ENCODE measurements around the gene WHRN. TPM values are rescaled to one million over a fixed set of nuclear protein-coding genes. Genes with fewer than 3 reads are reported as not detected.
A peak's percentile ranks its signal among the peaks of the same experiment; 100 is the strongest.

The WHRN gene
- polyA plus RNA-seq, 1 donor, result 12.4 TPM

DNA sequence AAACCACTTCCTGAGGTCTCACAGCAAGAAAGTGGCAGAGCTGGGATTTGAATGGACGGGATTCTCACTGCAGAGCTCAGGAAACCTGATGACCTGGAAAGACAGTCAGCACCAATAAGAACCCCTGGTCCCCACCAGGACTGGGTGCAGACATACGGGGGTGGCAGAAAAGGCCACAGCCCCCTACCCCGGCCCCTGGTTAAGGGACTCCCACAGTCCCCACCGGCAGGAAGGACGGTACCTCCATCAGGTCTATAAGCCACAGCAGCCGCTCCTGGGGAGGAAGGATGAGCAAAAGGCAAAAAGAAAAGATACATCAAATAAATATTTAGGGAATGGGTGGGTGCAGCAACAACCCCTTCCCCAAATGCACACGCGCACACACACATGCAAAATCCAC, 85.5 kb downstream of the WHRN start:
- DNase-seq, result no peak

DNA sequence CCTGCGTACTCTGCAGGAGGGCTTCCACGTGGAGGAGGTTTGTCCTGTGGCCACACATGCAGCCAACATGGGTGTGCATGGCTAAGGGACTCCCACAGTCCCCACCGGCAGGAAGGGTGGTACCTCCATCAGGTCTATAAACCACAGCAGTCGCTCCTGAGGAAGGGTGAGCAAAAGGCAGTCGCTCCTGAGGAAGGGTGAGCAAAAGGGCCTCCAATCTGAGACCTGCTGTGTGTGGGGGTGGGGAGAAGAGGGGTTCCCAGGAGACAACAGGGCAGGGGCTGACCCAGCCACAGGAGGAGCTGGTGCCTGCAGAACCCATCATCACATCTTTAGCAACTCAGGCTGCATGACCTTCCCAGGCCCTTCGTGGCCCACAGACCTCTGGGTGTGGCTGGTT, 87.2 kb downstream of the WHRN start:
- no peak for DNase-seq

DNA sequence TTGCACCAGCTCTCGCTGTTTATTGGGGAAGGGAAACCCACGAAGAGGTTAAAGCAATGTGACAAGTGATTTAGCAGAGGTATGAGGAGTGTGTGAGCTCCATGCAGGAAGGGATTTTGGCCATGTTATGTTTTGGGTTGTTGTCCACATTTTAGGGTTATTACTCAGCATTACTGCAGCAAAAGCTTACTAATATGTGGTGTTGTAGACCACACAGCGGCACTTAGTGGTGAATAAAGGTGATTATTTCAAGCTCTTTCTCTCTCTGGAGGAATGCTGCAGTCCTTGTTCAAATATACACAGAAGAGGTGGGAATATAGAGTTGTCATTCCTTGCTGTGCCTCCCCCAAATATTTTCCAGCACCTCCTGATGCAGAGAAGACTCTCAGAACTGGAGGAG, 87.8 kb downstream of the WHRN start:
- no peak for DNase-seq

DNA sequence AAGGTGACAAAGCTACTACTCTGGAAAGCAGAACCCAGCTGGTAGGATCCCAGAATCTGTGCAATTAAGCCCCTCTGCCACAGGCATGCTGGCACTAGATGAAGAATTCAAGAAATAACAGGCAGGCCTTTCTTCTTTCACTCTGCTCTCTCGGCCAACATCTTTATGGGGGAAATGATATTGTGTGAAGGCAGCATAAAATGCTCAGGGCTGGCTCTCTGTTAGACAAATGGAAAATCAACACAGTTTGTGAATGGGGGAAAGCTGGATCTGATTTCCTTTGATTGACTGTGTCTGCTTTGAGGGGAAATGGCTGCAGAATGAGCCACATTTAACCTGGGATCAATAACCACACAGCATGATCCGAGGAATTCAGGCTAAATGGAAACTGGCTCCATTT, 88.4 kb downstream of the WHRN start:
- no peak for DNase-seq

DNA sequence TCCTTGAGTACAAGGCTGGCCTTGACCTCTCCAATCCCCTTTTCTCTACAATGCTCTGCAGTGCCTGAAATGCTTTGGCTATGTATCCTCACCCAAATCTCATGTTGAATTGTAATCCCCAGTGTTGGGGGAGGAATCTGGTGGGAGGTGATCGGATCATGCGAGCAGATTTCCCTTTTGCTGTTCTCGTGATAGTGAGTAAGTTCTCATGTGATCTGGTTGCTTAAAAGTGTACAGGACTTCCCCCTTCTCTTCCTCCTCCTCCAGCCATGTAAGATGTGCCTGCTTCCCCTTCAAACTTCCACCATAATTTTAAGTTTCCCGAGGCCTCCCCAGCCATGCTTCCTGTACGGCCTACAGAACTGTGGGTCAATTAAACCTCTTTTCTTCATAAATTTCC, 89.0 kb downstream of the WHRN start:
- DNase-seq, result no peak

DNA sequence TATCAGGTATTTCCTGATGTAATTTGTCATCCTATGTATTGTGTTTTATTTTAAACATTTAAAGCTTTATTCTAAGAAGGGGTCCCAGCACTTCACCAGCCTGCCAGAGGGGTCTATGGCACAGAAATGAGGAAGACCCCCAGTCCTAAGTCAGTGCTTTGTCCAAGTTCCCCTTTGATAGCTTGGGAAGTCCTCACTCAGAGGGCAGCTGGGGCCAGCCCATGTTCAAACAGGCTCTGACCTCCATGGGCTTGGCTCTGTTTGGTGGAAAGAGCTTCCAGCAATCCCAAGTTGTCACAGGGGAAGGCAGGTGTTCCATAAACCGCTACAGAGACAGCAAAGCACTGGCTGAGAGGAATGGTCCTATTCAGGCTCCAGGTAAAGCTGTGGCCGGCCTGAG, 90.9 kb downstream of the WHRN start:
- no peak for DNase-seq

DNA sequence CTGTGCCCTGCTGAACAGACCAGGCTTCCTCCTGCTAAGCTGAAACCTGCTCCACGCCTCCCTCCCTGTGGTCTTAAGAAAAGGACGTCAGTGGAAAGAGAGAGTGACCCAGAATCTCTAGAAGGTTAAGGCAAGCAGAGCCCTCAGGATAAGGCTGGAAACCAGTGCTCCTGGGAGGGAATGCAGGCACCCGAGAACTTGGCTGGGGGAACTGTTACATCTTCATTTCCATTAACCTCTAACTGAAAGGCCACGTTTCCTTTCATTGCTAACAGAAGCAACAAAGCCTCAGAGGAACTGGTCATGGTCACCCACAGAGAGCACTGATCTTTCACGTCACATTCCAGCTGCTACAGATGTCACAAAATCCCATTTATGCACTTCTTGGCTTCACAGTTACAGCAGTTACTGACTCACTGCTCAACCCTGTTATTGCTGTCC, 91.4 kb downstream of the WHRN start:
- DNase-seq, result no peak

DNA sequence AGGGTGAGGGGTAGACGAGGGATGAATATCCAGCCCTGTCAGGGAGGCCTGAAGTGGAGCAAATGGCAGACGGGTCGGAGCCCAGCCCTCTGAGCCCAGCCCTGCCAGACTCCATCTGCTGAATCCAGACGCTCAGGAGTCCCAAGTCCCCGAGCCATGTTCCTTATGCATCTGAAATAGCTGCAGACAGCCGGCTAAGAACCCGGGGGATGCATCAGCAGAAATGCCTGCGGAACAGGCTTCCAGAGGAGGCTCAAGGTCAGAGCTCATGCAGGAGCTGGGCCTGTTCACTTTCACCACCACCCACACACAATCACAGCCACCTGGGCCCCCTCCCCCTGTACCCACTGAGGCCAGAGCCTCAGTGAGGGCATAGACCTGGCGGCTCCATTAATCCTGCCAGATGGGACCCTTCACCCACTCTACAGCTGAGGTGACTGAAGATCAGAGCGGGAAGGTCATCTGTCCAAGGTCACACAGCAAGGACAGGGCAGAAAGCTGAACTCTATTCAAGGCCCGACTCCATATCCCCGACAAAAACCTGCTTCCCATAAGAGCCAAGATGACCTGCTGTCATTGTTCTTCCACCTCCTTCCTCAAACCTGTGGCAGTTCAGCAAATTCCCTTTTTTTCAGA, 93.1 kb downstream of the WHRN start:
- no peak for DNase-seq

DNA sequence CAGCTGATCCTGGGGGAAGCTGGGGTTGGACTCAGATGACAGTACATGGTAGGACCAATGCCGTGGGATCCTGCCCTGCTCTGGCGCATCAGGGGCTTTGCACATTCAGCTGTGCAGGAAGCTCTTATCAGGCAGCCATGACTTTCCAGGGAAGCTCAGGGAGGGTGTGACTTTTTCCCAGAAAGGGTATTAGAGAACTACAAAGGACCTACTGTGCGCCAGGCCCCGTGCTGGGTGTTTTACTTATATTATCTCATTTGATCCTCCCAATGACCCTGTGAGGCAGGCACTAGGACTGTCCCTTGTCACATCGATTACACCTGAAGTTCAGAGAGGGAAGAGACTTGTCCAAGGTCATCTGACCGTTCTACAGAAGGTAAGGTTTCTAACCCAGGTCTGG, 93.8 kb downstream of the WHRN start:
- no peak for DNase-seq

DNA sequence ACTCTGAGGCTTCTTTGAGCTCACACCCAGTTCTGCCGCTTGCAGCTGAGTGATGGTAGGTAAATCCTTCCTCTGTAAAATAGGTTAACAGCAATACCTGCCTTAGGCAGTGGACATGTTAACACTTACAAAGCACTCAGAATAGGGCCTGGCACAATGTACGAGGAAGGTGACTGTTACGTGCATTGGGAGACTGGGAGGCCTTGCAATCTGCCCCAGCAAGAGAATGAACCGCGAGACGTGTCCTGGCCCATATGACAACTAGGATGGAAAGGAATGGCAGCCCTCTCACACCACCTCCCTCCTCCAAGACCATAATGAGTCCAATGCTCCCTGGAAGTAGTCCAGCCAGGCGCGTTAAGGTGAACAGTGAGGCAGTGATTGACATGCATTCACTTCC, 94.4 kb downstream of the WHRN start:
- DNase-seq, result no peak

DNA sequence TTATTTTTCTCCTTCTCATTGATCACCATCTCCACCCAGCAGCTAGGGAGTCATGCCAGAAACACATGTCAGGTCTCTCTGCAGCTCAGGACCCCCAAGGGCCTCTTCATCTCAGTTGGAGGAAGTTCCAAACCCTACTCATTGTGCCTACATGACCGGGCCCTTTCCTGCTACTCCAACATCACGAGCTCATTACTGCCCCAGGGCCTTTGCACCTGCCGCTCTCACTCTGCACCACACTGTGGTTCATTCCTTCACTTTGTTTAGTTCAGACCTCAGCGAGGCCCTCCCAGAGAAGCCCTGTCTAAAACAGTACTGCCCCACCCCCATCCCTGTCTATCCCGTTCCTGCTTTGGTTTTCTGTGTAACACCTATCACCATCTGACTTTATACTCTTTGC, 95.4 kb downstream of the WHRN start:
- no peak for DNase-seq

DNA sequence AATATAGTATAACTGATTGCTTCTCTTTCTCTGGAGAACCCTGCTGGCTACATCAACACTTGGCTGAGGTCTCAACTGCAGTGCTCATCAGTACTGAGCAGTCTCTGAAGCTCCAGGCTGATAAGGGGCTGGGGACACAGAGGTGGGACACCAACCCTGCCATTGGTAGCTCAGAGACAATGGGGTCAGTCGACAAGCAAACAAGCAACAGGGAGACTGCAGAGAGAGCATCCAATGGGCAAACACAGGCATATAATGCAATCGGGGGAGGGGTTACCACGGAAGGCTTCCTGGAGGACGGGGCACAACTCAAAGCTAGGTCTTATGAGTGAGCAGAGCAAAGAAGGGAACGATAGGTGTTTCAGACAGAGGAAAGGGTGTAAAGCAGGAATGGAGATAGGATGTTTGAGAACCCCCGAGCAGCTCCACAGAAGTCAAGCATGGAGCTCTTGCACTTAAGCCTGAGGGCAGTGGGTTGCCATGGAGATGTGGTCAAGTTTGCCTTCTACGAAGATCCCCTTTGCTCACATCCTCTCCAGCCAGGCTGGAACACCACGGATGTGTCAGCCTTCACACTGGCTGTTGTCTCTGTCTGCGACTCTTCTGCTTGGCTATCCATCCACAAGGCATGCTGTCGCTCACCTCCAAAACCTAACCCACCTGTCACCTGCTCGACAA, 96.0 kb downstream of the WHRN start:
- DNase-seq, result no peak

DNA sequence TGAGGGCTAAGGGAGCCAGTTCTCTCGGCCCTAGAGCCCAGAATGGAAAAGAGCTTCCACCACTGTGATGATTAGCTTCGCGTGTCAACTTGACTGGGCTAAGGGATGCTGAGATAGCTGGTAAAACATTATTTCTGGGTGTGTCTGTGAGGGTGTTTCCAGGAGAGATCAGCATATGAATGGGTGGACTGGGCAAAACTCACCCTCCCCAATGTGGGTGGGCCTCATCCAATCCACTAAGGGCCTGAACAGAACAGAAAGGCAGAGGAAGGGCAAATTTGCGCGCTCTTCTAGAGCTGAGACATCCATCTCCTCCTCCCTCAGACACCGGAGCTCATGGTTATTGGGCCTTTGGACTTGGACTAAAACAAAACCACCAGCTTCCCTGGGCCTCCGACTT, 96.6 kb downstream of the WHRN start:
- no peak for DNase-seq

DNA sequence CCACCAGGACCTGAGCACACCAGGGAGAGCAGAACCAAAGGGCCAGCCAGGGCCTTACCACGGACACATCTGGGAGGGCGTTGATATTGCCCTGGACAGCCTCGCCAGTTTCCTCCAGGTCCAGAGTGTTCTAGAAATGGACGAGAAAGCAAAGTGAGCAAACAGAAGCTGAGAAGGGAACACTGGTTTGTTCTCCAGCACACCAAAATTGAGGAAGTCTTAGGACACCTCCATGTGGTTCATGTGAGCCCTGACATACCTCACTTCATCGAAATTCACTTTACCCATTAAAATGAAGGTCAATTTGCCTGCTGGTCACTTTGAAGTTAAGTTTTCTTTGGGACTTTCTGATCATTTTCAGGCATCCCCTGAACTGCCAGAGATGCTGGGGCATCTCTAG, 97.4 kb downstream of the WHRN start:
- DNase-seq, result no peak

DNA sequence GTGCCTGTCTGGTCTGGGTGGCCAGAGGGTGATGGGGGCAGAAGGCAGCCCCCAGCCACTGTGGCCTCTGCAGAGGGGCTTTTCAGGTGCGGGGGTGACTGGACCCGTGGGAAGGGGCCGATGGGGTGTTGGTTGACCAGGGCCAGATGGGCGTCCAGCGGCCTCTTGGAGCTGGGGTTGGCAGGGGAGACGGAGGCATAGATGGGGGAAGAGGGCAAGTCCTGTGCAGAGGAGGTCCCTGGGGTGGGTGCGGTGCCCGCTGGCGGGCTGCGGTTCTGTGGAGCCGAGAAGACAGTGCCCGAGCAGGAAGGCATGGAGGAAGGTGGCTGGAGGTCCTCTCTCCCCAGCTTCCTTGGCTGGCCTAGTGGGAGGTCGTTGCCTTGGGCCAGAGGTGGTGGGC, 98.8 kb downstream of the WHRN start:
- no peak for DNase-seq

DNA sequence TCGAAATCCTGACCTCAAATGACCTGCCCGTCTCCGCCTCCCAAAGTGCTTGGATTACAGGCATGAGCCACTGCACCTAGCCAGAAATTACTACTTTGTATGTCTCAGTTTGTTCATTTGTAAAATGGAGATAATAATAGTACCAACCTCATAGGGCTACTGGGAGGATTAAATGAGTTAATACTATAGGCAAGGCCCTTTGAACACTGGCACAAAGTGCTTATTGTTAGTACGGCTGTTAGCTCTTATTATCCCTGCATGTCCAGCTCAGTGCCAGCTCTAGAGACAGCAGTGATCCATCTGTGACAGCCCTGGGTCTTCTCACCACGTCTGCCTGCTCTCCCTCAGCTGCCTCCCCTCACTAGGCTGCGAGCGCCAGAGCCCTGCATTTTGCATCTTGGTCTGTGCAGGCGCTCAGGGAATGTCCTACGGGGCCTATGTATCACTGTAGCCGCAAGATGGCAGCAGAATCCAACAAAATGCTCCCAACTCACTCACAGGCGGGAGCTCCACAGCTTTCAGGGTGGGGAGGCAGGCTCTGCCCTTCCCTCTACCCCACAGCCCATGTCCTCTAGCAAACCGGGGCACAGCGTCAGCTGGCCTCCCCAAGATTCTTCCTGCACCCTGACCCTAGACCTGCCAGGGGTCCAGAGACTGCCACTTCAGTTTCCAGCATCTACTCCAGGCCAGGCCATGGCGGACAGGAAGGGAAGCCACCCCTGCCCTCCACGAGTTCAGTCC, 99.8 kb downstream of the WHRN start:
- DNase-seq, result peak; percentile 82

DNA sequence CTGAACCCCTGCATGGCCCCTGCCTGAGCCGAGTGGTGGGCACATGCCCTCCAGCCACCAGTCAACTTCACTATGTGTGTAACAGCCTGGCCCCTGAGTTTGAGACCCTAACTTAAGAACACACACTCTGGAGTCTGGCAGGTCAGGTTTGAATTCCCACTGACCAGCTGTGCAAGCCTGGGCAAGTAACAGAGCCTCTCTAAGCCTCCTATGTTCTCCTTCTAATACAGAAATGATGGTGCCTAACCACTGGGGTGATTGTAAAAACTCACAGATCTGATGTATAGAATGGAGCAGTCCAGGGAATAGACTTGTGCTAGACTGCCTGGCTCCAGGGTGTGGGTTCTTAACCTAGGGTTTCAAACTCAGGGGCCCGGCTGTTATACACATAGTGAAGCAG, 100.7 kb downstream of the WHRN start:
- no peak for DNase-seq

DNA sequence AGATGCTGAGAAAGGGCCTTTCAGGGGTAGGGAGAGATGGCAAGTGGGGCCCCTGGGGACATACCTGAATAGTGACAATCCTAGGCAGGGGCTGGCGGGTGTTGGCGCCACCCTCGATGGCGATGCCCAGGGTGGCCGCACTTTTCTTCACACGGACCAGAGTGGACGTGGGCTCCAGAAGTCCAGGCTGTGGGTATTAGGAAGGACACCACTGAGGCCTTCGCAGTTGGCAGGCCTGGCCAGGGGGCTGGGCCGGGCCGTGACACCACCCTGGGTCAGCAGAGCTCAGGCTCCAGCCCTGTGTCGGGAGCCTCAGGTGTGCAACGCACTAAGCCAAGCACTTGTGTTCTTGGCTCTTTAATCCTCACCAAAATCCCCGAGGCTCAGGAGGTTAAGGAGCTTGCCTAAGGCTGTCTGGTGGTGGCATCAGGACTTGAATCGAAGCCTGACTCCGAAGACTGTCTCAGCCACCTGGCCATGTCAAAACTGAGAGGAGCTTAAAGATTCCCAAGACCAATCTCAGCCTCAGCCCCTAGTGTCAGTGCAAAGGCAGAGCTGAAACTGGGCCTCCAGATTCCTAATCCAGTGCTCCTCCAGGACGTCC, 102.0 kb downstream of the WHRN start:
- no peak for DNase-seq

DNA sequence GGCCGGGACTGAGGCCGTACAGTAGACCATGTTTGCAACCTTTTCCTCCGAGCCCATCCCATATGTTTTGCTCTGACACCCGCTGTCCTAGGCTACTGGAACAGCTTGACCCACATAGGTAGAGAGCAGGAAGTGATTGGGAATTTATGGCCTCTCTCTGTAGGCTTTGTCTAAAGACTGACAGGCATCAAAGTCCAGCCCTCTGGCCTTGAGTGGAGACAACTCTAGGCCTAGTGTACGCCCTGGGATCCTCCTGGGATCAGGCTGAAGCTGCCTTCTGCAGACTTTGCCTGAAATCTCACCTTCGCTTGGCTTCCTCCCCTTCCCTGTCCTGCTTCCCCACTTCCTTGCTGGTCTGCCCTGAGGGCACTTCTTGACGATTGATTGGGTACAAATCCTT, 103.9 kb downstream of the WHRN start:
- DNase-seq, result no peak

DNA sequence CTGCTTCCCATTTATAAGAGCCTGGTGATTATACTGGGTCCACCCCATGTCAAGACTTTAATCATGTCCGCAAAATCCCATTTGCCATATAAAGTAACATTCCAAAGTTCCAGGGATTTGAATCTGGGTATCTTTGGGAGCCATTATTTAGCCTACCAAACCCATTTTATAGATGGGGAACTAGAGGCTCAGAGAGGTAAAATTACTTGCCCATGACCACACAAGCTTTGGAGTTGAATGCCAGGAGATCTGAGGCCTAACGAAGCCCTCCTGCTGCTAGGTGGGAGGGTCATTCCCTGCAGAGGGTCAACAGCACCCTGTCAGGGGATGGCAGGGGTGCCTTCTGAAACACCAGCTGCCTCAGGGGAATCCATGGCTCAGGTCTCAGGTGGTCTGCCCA, 104.5 kb downstream of the WHRN start:
- DNase-seq, result no peak

DNA sequence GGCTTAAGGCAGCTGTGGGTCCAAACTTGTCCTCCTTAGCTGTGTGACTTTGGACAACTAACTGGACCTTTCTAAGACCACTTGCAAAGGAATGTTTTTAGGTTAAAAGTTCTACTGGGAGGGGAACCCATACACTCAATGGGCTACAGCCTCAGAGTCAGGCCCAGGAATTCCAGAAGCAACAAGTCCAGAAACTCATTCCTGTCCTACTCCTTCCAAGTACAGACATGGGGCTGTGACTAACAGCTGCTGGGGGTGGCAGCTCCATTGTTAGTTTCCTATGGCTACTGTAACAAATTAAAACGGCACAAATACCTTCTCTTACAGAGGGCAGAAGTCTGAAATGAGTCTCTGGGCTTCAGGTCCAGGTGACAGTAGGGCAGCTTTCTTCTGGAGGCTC, 105.1 kb downstream of the WHRN start:
- no peak for DNase-seq

DNA sequence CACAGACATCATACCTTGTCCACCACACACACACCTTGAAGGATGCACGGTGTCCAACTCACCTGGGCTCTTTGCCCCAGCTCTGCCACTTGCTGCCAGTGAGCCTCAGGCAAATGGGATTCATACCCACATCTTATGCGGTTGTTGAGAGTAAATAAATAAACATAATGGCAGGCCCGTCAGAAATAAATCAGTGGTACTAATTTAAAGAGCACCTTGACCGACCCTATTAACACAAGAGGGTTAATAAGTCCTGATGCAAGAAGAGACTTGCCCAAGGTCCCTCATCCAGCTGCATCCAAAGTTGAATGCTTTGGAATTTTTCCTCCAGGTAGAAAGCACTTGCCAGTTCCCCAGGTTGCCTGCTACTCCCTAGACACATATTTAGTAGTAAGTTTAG, 105.9 kb downstream of the WHRN start:
- DNase-seq, result no peak
